ENCODE results near the gene SLC25A12.
"Not testable (repeated sequence)": the region's sequence is repeated elsewhere in the genome, so short reads cannot be mapped to it uniquely, and the experiment has no call there.

DNA sequence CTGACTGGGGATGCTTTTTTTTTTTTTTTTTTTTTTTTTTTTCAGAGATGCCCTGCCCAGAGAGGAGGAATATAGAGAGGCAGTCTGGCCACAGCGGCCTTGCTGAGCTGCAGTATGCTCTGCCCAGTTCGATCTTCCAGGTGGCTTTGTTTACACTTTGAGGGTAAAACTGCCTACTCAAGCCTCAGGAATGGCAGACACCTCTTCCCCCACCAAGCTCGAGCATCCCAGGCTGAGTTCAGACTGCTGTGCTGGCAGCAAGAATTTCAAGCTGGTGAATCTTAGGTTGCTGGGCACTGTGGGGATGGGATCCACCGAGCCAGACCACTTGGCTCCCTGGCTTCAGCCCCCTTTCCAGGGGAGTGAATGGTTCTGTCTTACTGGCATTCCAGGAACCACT lies 132.9 kb downstream of the SLC25A12 start:
- not testable (repeated sequence) for TF ChIP-seq POLR2A (IDR thresholded peaks at IDR 0.05; ENCODE audit: low read length); GATA1 (IDR thresholded peaks at IDR 0.05; ENCODE audit: low read depth, low read length)

All from erythroblast (primary cell).